NCI-H82 treated with DMSO at 0.1 percent for 48 hours (cell line): ENCODE data around the gene XIRP1.
"Not testable (repeated sequence)": the region's sequence is repeated elsewhere in the genome, so short reads cannot be mapped to it uniquely, and the experiment has no call there.

Source experiments
- DNase-seq: peaks from one replicate; lab custom pipeline; 2025; ENCODE audit not compliant: unreplicated experiment; lab: John Stamatoyannopoulos, UW

The XIRP1 gene, protein sequence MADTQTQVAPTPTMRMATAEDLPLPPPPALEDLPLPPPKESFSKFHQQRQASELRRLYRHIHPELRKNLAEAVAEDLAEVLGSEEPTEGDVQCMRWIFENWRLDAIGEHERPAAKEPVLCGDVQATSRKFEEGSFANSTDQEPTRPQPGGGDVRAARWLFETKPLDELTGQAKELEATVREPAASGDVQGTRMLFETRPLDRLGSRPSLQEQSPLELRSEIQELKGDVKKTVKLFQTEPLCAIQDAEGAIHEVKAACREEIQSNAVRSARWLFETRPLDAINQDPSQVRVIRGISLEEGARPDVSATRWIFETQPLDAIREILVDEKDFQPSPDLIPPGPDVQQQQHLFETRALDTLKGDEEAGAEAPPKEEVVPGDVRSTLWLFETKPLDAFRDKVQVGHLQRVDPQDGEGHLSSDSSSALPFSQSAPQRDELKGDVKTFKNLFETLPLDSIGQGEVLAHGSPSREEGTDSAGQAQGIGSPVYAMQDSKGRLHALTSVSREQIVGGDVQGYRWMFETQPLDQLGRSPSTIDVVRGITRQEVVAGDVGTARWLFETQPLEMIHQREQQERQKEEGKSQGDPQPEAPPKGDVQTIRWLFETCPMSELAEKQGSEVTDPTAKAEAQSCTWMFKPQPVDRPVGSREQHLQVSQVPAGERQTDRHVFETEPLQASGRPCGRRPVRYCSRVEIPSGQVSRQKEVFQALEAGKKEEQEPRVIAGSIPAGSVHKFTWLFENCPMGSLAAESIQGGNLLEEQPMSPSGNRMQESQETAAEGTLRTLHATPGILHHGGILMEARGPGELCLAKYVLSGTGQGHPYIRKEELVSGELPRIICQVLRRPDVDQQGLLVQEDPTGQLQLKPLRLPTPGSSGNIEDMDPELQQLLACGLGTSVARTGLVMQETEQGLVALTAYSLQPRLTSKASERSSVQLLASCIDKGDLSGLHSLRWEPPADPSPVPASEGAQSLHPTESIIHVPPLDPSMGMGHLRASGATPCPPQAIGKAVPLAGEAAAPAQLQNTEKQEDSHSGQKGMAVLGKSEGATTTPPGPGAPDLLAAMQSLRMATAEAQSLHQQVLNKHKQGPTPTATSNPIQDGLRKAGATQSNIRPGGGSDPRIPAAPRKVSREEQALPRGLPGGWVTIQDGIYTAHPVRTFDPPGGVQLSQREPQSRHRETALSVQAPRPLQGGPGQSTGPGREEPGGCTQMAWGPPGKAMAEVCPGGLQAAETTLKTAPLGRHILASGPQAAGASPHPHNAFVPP (N-terminal part only)

GRCh38 chr3:39192490-39193092 lies at the start of gene XIRP1:
Gene XIRP1, minus strand, starts transcription at chr3:39192595. Its CDS starts 3,150 bp downstream, at chr3:39189445.
- no peak for DNase-seq

GRCh38 chr3:39241561-39241960 lies 49.2 kb upstream of the XIRP1 start:
- DNase-seq = no peak

- DNase-seq = no peak
Measured at GRCh38 chr3:39237027-39237426, 44.6 kb upstream of the XIRP1 start.

DNA sequence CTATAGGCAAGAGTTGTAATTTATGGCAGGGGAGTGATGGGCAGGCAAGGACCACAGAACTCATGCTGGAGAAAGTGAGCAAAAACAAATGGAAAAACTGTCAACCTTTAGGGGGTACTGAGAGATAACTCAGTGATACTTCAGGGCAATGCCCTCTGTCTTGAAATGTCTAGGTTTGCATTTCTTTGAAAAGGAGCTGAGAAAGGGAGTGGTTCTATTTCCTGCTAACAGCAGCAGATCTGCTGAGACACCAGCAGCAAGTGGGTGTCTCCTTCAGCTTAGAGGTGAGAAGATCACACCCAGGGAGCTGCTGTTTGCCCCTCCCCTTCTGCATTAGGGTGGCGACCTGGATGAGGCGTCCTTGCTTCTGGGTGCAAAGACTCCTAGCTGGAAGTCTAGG lies 42.3 kb upstream of the XIRP1 start:
- DNase-seq = no peak

DNA sequence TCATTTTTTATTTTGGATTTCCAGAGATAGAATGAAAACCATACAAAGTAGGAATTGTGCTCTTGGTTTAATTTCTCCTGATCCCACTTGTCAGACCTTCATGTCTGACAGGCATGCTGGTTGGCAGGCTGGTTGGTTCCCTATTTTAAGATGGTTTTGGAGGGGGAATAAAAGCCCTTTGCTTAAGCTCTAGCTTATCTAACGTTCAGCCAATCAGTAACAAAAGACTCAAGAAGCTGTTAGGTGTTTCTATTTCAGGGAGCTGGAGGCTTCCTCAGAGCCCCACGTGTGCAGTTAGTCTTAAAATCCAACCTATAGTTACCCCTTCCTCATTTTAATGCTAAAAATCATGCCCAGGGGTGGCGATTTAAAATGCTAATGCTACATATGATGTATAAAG lies 40.5 kb upstream of the XIRP1 start:
- no peak for DNase-seq

- DNase-seq = no peak
Measured at GRCh38 chr3:39230453-39230852, 38.1 kb upstream of the XIRP1 start.

DNA sequence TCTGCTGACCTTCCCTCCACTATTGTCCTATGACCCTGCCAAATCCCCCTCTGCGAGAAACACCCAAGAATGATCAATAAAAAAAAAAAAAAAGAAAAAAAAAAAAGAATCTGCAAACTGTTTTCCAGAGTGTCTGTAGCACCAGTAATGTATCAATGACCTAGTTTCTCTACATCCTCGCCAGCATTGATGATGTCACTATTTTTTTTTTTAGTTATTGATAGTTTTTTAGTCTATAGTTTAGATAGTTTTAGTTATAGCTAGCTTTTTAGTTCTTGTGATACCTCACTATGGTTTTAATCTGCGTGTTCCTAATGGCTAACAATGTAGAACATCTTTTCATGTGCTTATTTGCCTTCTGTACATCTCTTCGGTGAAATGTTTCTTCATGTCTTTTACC lies 36.1 kb upstream of the XIRP1 start:
- no peak for DNase-seq

DNA sequence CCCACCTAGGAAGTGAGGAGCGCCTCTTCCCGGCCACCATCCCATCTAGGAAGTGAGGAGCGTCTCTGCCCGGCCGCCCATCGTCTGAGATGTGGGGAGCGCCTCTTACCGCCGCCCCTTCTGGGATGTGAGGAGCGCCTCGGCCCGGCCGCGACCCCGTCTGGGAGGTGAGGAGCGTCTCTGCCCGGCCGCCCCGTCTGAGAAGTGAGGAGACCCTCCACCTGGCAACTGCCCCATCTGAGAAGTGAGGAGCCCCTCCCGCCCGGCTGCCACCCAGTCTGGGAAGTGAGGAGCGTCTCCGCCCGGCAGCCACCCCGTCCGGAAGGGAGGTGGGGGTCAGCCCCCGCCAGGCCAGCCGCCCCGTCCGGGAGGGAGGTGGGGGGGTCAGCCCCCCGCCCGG lies 35.2 kb upstream of the XIRP1 start:
- DNase-seq = not testable (repeated sequence)

DNA sequence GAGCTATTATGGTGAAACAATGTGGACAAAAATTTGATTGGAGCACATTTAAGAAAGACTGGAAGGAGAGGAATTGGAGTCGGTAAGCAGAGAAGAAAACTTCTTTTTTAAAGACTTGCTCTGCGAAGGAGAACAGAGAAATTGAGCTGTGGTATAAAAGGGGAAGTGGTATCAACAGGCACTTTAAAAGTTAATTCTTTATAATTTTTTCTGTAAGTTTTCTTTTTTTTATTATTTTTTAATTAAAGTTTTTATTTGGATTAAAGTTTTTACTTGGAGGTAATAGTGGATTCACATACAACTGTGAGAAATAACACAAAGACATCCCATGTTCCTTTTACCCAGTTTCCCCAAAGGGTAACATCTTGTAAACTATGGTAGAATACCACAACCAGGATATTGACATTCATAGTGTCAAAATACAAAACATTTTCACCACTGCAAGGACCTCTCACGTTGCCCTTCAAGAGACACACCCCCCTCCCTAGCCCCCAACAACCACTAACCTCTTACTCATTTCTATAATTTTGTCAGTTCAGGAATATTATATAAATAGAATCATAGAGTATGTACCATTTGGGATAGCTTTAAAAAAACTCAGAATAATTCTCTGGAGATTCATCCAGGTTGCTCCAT lies 33.8 kb upstream of the XIRP1 start:
- no peak for DNase-seq

DNA sequence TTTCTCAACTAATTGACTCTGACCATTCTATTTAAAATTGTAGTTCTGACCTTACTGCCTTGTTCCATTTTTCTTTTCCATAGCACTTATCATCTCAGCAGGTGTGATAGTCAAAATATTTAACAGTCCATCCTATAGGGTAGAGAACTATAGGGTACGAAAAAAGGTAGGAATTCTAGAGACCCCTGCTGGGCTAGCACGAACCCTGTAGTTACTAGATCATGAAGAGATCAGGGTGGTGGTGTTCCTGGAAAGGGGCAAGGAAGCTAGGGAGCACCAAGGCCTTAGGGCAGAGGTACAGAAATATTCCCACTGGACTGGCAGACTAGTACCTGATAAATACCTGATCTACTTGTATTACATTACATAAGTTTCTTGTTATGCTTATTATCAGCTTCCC lies 31.9 kb upstream of the XIRP1 start:
- no peak for DNase-seq

GRCh38 chr3:39222939-39223338 lies 30.5 kb upstream of the XIRP1 start:
- DNase-seq = no peak

- DNase-seq = no peak
Measured at GRCh38 chr3:39222462-39222861, 30.1 kb upstream of the XIRP1 start.

GRCh38 chr3:39221141-39221530 lies 28.7 kb upstream of the XIRP1 start:
- DNase-seq = no peak

GRCh38 chr3:39220407-39221140 lies 28.2 kb upstream of the XIRP1 start:
- DNase-seq = no peak

GRCh38 chr3:39219702-39220101 lies 27.3 kb upstream of the XIRP1 start:
- DNase-seq = no peak

DNA sequence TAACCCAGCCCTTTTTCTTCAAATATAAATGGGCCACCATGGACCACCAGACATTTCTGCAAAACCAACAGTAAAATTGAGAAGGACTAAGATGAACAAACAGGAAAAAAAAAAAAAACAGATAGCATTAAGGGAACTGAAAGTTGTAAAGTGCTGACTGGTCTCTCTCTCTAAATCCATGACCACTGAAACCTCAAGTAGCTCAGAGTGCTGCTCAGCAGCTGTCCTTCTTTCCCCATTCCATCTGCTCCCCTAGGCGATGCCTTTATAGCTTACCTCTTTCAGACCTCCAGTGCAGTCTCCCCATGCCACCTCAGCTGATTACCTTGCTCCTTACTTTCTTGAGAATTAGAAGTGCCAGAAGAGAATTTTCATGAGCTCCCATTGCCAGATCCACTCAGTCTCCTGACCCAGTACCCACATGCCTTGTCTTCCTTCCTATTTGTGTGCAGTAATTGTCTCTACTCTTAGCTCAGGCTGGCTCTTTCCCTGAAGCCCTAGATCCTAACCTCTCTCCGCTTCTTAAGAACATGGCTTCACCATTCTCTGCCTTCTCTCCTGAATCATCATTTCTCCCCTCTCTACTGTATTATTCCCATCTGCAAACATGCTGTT lies 23.9 kb upstream of the XIRP1 start:
- DNase-seq = peak; percentile 54

DNA sequence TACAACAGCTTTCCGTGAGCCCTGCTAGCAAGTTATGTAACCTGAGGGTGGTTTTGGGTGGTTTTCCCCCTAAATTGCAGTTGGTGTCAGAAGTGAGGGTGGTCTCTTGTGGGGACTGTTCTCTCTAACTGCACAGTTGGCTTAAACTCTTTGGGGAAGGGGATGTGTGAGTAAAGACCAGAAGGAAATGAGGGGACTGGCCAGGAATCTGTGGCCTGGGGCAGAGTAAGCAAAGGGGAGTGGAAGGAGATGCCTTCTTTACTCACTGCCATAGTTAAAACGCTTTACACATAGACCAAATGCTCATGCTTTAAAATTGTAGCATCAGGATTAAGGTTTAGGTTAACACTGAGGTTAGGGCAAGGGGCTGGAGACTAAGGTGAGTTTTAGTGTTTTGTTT lies 21.2 kb upstream of the XIRP1 start:
- DNase-seq = no peak

GRCh38 chr3:39212665-39213064 lies 20.3 kb upstream of the XIRP1 start:
- no peak for DNase-seq

- DNase-seq = no peak
Measured at GRCh38 chr3:39211332-39212130, 19.1 kb upstream of the XIRP1 start.
